ENCODE results near the gene DNAH14. TPM values are rescaled to one million over a fixed set of nuclear protein-coding genes. Genes with fewer than 3 reads are reported as not detected.

DNAH14 gene
- polyA plus RNA-seq, 1 donor (not counting 4 experiments of a cell fraction or from before 2014, with no cell fraction given), result 6.4 TPM

DNA sequence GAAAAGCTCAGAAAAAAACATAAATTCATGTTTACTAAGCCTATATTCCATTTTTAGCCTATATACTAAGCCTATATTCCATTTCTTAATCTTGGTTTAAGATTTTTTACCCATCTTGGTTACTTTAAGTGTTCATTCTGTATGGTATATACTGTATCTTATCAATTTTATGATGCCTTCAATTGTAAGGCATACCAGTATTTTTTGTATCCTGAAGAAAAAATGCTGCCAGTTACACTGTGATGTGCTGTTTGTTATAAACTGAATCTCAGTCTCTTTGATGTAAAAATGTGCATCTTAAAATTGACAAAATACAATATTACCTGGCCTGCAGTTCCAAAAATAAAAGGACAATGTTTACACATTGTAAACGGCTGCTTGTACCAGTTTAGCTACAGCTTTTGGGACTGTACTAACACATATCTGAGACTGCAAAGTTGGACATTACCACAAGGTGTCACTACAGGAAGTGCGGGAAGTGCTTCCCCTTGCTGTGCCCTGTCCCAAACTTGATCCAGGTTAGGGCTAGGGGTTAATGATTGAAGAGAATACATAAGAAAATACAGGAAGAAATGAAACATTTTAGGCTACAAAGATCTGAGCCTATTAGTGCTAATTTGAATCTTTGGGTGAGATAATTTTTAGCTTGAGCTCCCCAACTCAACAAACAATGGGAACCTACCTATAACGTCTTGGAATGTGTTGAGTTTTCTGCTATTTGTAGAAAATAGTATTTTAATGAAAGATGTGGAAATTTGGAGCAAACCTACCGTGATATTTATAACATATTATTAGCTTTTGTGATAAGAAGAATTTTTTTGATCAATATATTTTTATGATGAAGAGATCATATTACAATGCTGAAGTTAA, 389.5 kb downstream of the DNAH14 start:
- Histone ChIP-seq H3K4me3 (ENCODE audit: control insufficient read depth in 2 of 3, extremely low read depth in 1 of 3, insufficient read depth in 2 of 3, low read depth in 1 of 3, low read length in 3 of 3) (no peak overlapping the region), H3K27me3 (ENCODE audit: control insufficient read depth, extremely low read depth, insufficient read depth, low read length) (no peaks in the 10 kb centered on the region), H3K4me1 (ENCODE audit: control insufficient read depth, extremely low read depth, insufficient read depth, low read length) (no peaks in the 10 kb centered on the region), H3K9me3 (ENCODE audit: control insufficient read depth, low read depth, low read length) (no peaks in the 10 kb centered on the region), H4K20me1 (ENCODE audit: control insufficient read depth, extremely low read depth, insufficient read depth, low read length) (no peaks in the 10 kb centered on the region), H3K79me2 (ENCODE audit: control insufficient read depth, insufficient read depth, low read length) (no peaks in the 10 kb centered on the region), H3K36me3 (ENCODE audit: control insufficient read depth in 2 of 2, extremely low read depth in 1 of 2, insufficient read depth in 2 of 2, low read length in 2 of 2) (no peaks in the 10 kb centered on the region), H3K9me1 (ENCODE audit: control insufficient read depth, extremely low read depth, insufficient read depth, low read length) (no peaks in the 10 kb centered on the region), H3K27ac (ENCODE audit: control insufficient read depth, insufficient read depth, low read length) (no peak overlapping the region), H3K4me2 (ENCODE audit: control insufficient read depth, extremely low read depth, insufficient read depth, low read depth, low read length) (no peak overlapping the region), H3K9ac (ENCODE audit: control insufficient read depth, extremely low read depth, insufficient read depth, low read length) (no peak overlapping the region), H2AFZ (ENCODE audit: control insufficient read depth, low read length) (no peak overlapping the region)
- FAIRE-seq, result peak; percentile 94
- dilution Hi-C loops (cut with MboI; ENCODE audit: extremely low pct_ligation_motif_present, low sequenced_read_pairs), result no loop called here
- DNase-seq (ENCODE audit: low read depth, low spot score), result no peak
- TF ChIP-seq EZH2 (IDR thresholded peaks at IDR 0.05; ENCODE audit: low read length), result no peak
- TF ChIP-seq, protein P1, sequence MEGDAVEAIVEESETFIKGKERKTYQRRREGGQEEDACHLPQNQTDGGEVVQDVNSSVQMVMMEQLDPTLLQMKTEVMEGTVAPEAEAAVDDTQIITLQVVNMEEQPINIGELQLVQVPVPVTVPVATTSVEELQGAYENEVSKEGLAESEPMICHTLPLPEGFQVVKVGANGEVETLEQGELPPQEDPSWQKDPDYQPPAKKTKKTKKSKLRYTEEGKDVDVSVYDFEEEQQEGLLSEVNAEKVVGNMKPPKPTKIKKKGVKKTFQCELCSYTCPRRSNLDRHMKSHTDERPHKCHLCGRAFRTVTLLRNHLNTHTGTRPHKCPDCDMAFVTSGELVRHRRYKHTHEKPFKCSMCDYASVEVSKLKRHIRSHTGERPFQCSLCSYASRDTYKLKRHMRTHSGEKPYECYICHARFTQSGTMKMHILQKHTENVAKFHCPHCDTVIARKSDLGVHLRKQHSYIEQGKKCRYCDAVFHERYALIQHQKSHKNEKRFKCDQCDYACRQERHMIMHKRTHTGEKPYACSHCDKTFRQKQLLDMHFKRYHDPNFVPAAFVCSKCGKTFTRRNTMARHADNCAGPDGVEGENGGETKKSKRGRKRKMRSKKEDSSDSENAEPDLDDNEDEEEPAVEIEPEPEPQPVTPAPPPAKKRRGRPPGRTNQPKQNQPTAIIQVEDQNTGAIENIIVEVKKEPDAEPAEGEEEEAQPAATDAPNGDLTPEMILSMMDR (optimal IDR thresholded peaks at IDR 0.05 in 1 of 3, IDR thresholded peaks at IDR 0.05 in 1 of 3, conservative IDR thresholded peaks at IDR 0.05 in 1 of 3; ENCODE audit: extremely low read depth in 1 of 3, insufficient read depth in 2 of 3, low read length in 3 of 3), result peak; percentile 75 to 92 (median 85)

DNA sequence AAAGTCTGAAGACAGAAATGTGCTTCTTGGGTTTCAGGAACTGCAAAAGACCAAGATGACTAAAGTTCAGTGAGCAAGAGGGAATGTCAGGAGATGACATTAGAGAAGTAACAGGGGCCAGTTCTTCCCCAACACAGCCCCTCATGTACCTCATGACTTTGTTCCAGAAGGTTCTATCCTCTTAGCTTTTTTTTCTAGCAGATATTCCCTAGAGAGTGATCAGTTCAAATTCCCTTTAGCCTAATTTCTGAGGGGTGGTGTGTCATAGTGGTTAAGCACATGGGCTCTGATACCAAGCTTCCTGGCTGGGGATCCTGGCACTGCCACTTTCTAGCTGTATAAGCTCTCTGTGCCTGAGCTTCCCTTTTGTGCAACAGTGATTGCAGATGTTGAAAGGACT, 390.4 kb downstream of the DNAH14 start:
- TF ChIP-seq EZH2 (IDR thresholded peaks at IDR 0.05; ENCODE audit: low read length), result no peak
- TF ChIP-seq, protein P1 (optimal IDR thresholded peaks at IDR 0.05 in 1 of 3, IDR thresholded peaks at IDR 0.05 in 1 of 3, conservative IDR thresholded peaks at IDR 0.05 in 1 of 3; ENCODE audit: extremely low read depth in 1 of 3, insufficient read depth in 2 of 3, low read length in 3 of 3), result no peak
- no peak overlapping the region for H3K4me3 ChIP-seq (ENCODE audit: control insufficient read depth in 2 of 3, extremely low read depth in 1 of 3, insufficient read depth in 2 of 3, low read depth in 1 of 3, low read length in 3 of 3)
- dilution Hi-C loops (cut with MboI; ENCODE audit: extremely low pct_ligation_motif_present, low sequenced_read_pairs), result no loop called here
- H3K4me1 ChIP-seq (ENCODE audit: control insufficient read depth, extremely low read depth, insufficient read depth, low read length), result no peaks in the 10 kb centered on the region
- H3K4me2 ChIP-seq (ENCODE audit: control insufficient read depth, extremely low read depth, insufficient read depth, low read depth, low read length), result no peak overlapping the region
- no peaks in the 10 kb centered on the region for H3K9me3 ChIP-seq (ENCODE audit: control insufficient read depth, low read depth, low read length)
- peak overlapping the region; percentile 15 for H2AFZ ChIP-seq (ENCODE audit: control insufficient read depth, low read length)
- H3K79me2 ChIP-seq (ENCODE audit: control insufficient read depth, insufficient read depth, low read length), result no peaks in the 10 kb centered on the region
- H3K27ac ChIP-seq (ENCODE audit: control insufficient read depth, insufficient read depth, low read length), result no peak overlapping the region
- DNase-seq (ENCODE audit: low read depth, low spot score), result no peak
- H4K20me1 ChIP-seq (ENCODE audit: control insufficient read depth, extremely low read depth, insufficient read depth, low read length), result no peaks in the 10 kb centered on the region
- H3K9ac ChIP-seq (ENCODE audit: control insufficient read depth, extremely low read depth, insufficient read depth, low read length), result no peak overlapping the region
- no peaks in the 10 kb centered on the region for H3K27me3 ChIP-seq (ENCODE audit: control insufficient read depth, extremely low read depth, insufficient read depth, low read length)
- no peaks in the 10 kb centered on the region for H3K36me3 ChIP-seq (ENCODE audit: control insufficient read depth in 2 of 2, extremely low read depth in 1 of 2, insufficient read depth in 2 of 2, low read length in 2 of 2)
- peak; percentile 17 for FAIRE-seq
- no peaks in the 10 kb centered on the region for H3K9me1 ChIP-seq (ENCODE audit: control insufficient read depth, extremely low read depth, insufficient read depth, low read length)
